IMR-90 (cell line): ENCODE results near the gene FAM227B. TPM values are rescaled to one million over a fixed set of nuclear protein-coding genes. Genes with fewer than 3 reads are reported as not detected.
A peak's percentile ranks its signal among the peaks of the same experiment; 100 is the strongest.

ENCODE experiments used
- ATAC-seq: fragments of 200-7000 bp; cut with Tn5 transposase; 2 replicates; pipeline ENCODE4 v1.9.1; 2020; ENCODE audit warnings: low read depth, mild to moderate bottlenecking, moderate library complexity
- BruUV-seq: library from RNA; stranded (reverse); fragments of 400-500 nt; replicated peaks from 2 replicates; lab custom pipeline; 2021; lab: Mats Ljungman, UMichigan
- CTCF ChIA-PET: fragments of 300-600 bp; formaldehyde crosslinking; extraction: SDS; loops from one replicate; lab custom pipeline; 2021; ENCODE audit warnings: antibody characterized with exemption; lab: Yijun Ruan, JAX
- POLR2A ChIA-PET: fragments of 300-600 bp; sonication (Branson Sonifier 250); formaldehyde crosslinking; loops from one replicate; lab custom pipeline; 2022; ENCODE audit warnings: antibody characterized with exemption; ENCODE audit not compliant: unreplicated experiment; lab: Charles Lee
- DNase-seq: peaks from one replicate; pipeline ENCODE4 v3.0.0; 2013
- H2AFZ ChIP-seq: replicated peaks from 2 replicates; pipeline ENCODE3; 2013; ENCODE audit warnings: low read length, mild to moderate bottlenecking; ENCODE audit not compliant: poor library complexity
- H2AK5ac ChIP-seq: 2 replicates; pipeline ENCODE4 v1.6.1; 2013; ENCODE audit warnings: low read depth, low read length, inconsistent platforms
- H2AK9ac ChIP-seq: replicated peaks from 2 replicates; pipeline ENCODE3; 2013; ENCODE audit warnings: mild to moderate bottlenecking, low read depth, low read length, moderate library complexity; ENCODE audit not compliant: poor library complexity
- H2BK120ac ChIP-seq: 2 replicates; pipeline ENCODE4 v1.6.1; 2013; ENCODE audit warnings: low read depth, low read length, inconsistent platforms
- H2BK15ac ChIP-seq: 3 replicates; pipeline ENCODE4 v1.6.1; 2013; ENCODE audit warnings: low read depth, low read length, inconsistent platforms
- H2BK20ac ChIP-seq: 2 replicates; pipeline ENCODE4 v1.6.1; 2013; ENCODE audit warnings: low read depth, mild to moderate bottlenecking, inconsistent platforms, low read length, moderate library complexity
- H2BK5ac ChIP-seq: 2 replicates; pipeline ENCODE4 v1.6.1; 2013; ENCODE audit warnings: mild to moderate bottlenecking, low read depth, low read length, inconsistent platforms; ENCODE audit not compliant: poor library complexity, severe bottlenecking
- H3K14ac ChIP-seq: replicated peaks from 2 replicates; pipeline ENCODE4 v1.6.1; 2013; ENCODE audit warnings: low read depth, low read length, inconsistent platforms
- H3K18ac ChIP-seq: 2 replicates; pipeline ENCODE4 v1.6.1; 2013; ENCODE audit warnings: low read depth, low read length, control low read depth
- H3K23ac ChIP-seq: 2 replicates; pipeline ENCODE4 v1.6.1; 2013; ENCODE audit warnings: low read depth, low read length, inconsistent platforms
- H3K27ac ChIP-seq: 2 replicates; pipeline ENCODE4 v1.5.1; 2013; ENCODE audit warnings: mild to moderate bottlenecking, control low read depth, low read length; ENCODE audit not compliant: insufficient read depth
- H3K27me3 ChIP-seq: 2 replicates; pipeline ENCODE4 v1.6.1; 2013; ENCODE audit warnings: low read length; ENCODE audit not compliant: control insufficient read depth, insufficient read depth
- H3K36me3 ChIP-seq: 2 replicates; pipeline ENCODE4 v1.6.1; 2013; ENCODE audit warnings: low read length, mixed read lengths; ENCODE audit not compliant: control insufficient read depth, insufficient read depth
- H3K4ac ChIP-seq: 2 replicates; pipeline ENCODE4 v1.6.1; 2013; ENCODE audit warnings: low read depth, low read length, inconsistent platforms
- H3K4me1 ChIP-seq: 2 replicates; pipeline ENCODE4 v1.6.1; 2013; ENCODE audit warnings: low read length, mixed read lengths; ENCODE audit not compliant: control insufficient read depth, insufficient read depth
- H3K4me2 ChIP-seq: 2 replicates; pipeline ENCODE4 v1.6.1; 2013; ENCODE audit warnings: low read depth, mild to moderate bottlenecking, control low read depth, low read length, moderate library complexity
- H3K4me3 ChIP-seq: 2 replicates; pipeline ENCODE4 v1.5.1; 2013; ENCODE audit warnings: low read depth, mild to moderate bottlenecking, control low read depth, low read length, moderate library complexity; ENCODE audit not compliant: insufficient read depth
- H3K56ac ChIP-seq: 2 replicates; pipeline ENCODE4 v1.6.1; 2013; ENCODE audit warnings: low read length, inconsistent platforms; ENCODE audit not compliant: insufficient read depth; ENCODE audit errors: extremely low read depth
- H3K79me1 ChIP-seq, 2 experiments: 2 replicates each; pipeline ENCODE4 v1.6.1; 2013; ENCODE audit warnings: low read length in 2 of 2, inconsistent platforms in 1 of 2, low read depth in 1 of 2
- H3K9ac ChIP-seq: 2 replicates; pipeline ENCODE4 v1.6.1; 2013; ENCODE audit warnings: low read depth, low read length, control low read depth
- H3K9me1 ChIP-seq: 2 replicates; pipeline ENCODE4 v1.6.1; 2013; ENCODE audit warnings: low read length, inconsistent platforms; ENCODE audit not compliant: insufficient read depth
- H3K9me3 ChIP-seq: 2 replicates; pipeline ENCODE4 v1.6.1; 2013; ENCODE audit warnings: low read length; ENCODE audit not compliant: control insufficient read depth, insufficient read depth
- H4K20me1 ChIP-seq: 2 replicates; pipeline ENCODE4 v1.6.1; 2013; ENCODE audit warnings: low read length, inconsistent platforms; ENCODE audit not compliant: insufficient read depth
- H4K5ac ChIP-seq: 2 replicates; pipeline ENCODE4 v1.6.1; 2013; ENCODE audit warnings: mild to moderate bottlenecking, low read depth, low read length, control low read depth
- H4K8ac ChIP-seq, 2 experiments: 2 replicates each; pipeline ENCODE4 v1.6.1; 2013; ENCODE audit warnings: low read depth in 2 of 2, low read length in 2 of 2, control low read depth in 1 of 2, inconsistent platforms in 1 of 2
- H4K91ac ChIP-seq: 2 replicates; pipeline ENCODE4 v1.6.1; 2013; ENCODE audit warnings: low read depth, low read length, inconsistent platforms; ENCODE audit not compliant: insufficient read depth
- BHLHE40 ChIP-seq: fragments of 150-350 bp; IDR thresholded peaks from 2 replicates; pipeline ENCODE4 v1.6.1; 2016; ENCODE audit warnings: mild to moderate bottlenecking, low read depth, low read length
- MAFK ChIP-seq: IDR thresholded peaks from 2 replicates; pipeline ENCODE4 v1.6.1; 2012; ENCODE audit warnings: low read depth, low read length, improper control_type of control experiment
- POLR2A ChIP-seq: IDR thresholded peaks from 2 replicates; pipeline ENCODE4 v1.6.1; 2012; ENCODE audit warnings: mild to moderate bottlenecking, low read depth, low read length
- RCOR1 ChIP-seq: IDR thresholded peaks from 2 replicates; pipeline ENCODE4 v1.6.1; 2012; ENCODE audit warnings: mild to moderate bottlenecking, low read length, improper control_type of control experiment; ENCODE audit not compliant: insufficient replicate concordance
- SMC3 ChIP-seq: fragments of 150-350 bp; IDR thresholded peaks from 2 replicates; pipeline ENCODE4 v1.6.1; 2016; ENCODE audit warnings: low read depth, mild to moderate bottlenecking, antibody characterized with exemption, low read length, moderate library complexity
- WGBS, 2 experiments: methylation state at CpG; one replicate each; pipeline versions ENCODE4 v1.1.5 to v1.1.7; 2013; ENCODE audit warnings: missing lambda C conversion rate in 2 of 2; ENCODE audit not compliant: insufficient read length in 1 of 2; ENCODE audit errors: extremely low coverage in 2 of 2; 5-methylcytosine and 5-hydroxymethylcytosine counted together
- dilution Hi-C: fragments of 300-500 bp; cut with HindIII; formaldehyde crosslinking; loops from one replicate; pipeline ENCODE4 v1.14.3; 2018; ENCODE audit warnings: low sequenced_read_pairs; ENCODE audit not compliant: unreplicated experiment
- in situ Hi-C: fragments of 300-500 bp; cut with MboI; formaldehyde crosslinking; loops from 3 replicates; pipeline ENCODE4 v1.14.3; 2019; ENCODE audit warnings: low sequenced_read_pairs, inconsistent platforms, mixed read lengths
- intact Hi-C: fragments of 100-400 bp; cut with micrococcal nuclease; formaldehyde crosslinking; loops from 2 replicates; pipeline ENCODE4 v1.10.0; 2022
- polyA plus RNA-seq, 3 experiments: library from polyadenylated mRNA; depleted of rRNA; stranded (reverse); fragments of >200 nt; gene quantifications; 2 replicates each; pipeline ENCODE4 v1.2.3, GENCODE V29; 2012; ENCODE audit warnings: low replicate concordance in 1 of 3
- total RNA-seq: library from RNA; depleted of rRNA; stranded (reverse); fragments of >200 nt; gene quantifications from 2 replicates; pipeline ENCODE4 v1.2.3, GENCODE V29; 2012
- TF ChIP-seq, protein P1 (sequence below): conservative IDR thresholded peaks from 2 replicates; pipeline ENCODE4 v1.5.1; 2012; ENCODE audit warnings: mild to moderate bottlenecking, low read depth, low read length, improper control_type of control experiment
- TF ChIP-seq, protein P2 (sequence below): fragments of 150-350 bp; IDR thresholded peaks from 2 replicates; pipeline ENCODE4 v1.6.1; 2017; ENCODE audit warnings: mild to moderate bottlenecking, antibody characterized with exemption, low read length, low read depth

Gene FAM227B
- total and polyA plus RNA-seq, 2 of the 4 experiments (the other 2 are of a cell fraction): 1.8 to 3.0 TPM

DNA sequence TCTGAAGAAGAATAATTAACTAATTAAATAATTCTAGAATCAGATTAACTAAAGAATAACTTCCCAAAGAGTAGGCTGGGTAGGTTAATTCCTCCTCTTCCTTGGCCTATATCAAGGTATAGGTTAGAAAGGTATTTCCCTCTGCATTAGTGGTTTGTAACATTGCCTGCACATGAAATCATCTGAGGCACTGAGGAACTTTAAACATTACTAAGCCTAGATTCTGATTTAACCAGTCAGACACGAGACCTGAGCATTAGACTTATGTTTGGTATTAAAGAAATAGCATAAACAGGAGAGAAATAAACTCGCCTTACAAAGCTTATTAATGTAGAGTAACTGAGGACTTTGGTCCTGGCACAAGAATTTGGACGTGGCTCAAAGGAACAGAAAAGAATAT lies 113.4 kb downstream of the FAM227B start:
- H3K4me1 ChIP-seq: no peaks in the 10 kb centered on the region
- H2AFZ ChIP-seq: no peak overlapping the region

More for the DNA sequence above, 113.4 kb downstream of the FAM227B start:
- Histone ChIP-seq H3K4me2 (no peak overlapping the region), H3K79me1 (no peaks in the 10 kb centered on the region), H3K9me3 (peaks cover 2% of the 10 kb centered on the region; the same call in 1 of the 2 replicates), H4K20me1 (no peaks in the 10 kb centered on the region), H4K91ac (no peak overlapping the region), H3K27ac (no peak overlapping the region), H2BK5ac (no peak overlapping the region), H4K5ac (no peak overlapping the region), H2BK20ac (no peak overlapping the region), H2AK9ac (no peak overlapping the region), H2AK5ac (no peak overlapping the region), H3K9ac (no peak overlapping the region), H2BK120ac (no peak overlapping the region), H3K36me3 (no peaks in the 10 kb centered on the region), H2BK15ac (no peak overlapping the region), H3K56ac (no peak overlapping the region), H3K27me3 (no peaks in the 10 kb centered on the region), H3K23ac (no peak overlapping the region), H3K18ac (no peak overlapping the region), H3K4me3 (no peak overlapping the region), H3K14ac (no peak overlapping the region), H3K4ac (no peak overlapping the region), H4K8ac (no peak overlapping the region), H3K9me1 (no peaks in the 10 kb centered on the region)
- no TSS peak for BruUV-seq
- ChIA-PET POLR2A (no interaction called here), CTCF (no interaction called here)
- TF ChIP-seq, protein P1, sequence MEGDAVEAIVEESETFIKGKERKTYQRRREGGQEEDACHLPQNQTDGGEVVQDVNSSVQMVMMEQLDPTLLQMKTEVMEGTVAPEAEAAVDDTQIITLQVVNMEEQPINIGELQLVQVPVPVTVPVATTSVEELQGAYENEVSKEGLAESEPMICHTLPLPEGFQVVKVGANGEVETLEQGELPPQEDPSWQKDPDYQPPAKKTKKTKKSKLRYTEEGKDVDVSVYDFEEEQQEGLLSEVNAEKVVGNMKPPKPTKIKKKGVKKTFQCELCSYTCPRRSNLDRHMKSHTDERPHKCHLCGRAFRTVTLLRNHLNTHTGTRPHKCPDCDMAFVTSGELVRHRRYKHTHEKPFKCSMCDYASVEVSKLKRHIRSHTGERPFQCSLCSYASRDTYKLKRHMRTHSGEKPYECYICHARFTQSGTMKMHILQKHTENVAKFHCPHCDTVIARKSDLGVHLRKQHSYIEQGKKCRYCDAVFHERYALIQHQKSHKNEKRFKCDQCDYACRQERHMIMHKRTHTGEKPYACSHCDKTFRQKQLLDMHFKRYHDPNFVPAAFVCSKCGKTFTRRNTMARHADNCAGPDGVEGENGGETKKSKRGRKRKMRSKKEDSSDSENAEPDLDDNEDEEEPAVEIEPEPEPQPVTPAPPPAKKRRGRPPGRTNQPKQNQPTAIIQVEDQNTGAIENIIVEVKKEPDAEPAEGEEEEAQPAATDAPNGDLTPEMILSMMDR: no peak
- TF ChIP-seq RCOR1 (no peak), SMC3 (no peak), POLR2A (no peak), BHLHE40 (peak; percentile 63; the same call in 1 of the 2 replicates), MAFK (no peak)
- TF ChIP-seq, protein P2, sequence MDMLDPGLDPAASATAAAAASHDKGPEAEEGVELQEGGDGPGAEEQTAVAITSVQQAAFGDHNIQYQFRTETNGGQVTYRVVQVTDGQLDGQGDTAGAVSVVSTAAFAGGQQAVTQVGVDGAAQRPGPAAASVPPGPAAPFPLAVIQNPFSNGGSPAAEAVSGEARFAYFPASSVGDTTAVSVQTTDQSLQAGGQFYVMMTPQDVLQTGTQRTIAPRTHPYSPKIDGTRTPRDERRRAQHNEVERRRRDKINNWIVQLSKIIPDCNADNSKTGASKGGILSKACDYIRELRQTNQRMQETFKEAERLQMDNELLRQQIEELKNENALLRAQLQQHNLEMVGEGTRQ: no peak
- dilution Hi-C loops (no loop called here), in situ Hi-C loops (no loop called here), intact Hi-C loops (no loop called here)
- peak; percentile 59 for DNase-seq
- peak; percentile 79 for ATAC-seq
- no CpG with 5 or more reads among the region's 3 CpGs for WGBS, 2 experiments
